Islet precursor cell (in vitro differentiated cells): Measurements from ENCODE around the gene SLAMF6.

ENCODE experiments used
- DNase-seq: peaks from one replicate; pipeline ENCODE4 v3.0.0-alpha.2; 2018

The SLAMF6 gene

GRCh38 chr1:160460683-160461287, 62.3 kb downstream of the SLAMF6 start:
- DNase-seq = no peak

- no peak for DNase-seq
These were observed 62.8 kb downstream of the SLAMF6 start for GRCh38 chr1:160460214-160460642.

GRCh38 chr1:160459687-160460086, 63.4 kb downstream of the SLAMF6 start:
- DNase-seq = no peak

- DNase-seq = peak; percentile 65
These were observed 64.0 kb downstream of the SLAMF6 start for GRCh38 chr1:160459056-160459455.

- DNase-seq = no peak
These were observed 67.9 kb downstream of the SLAMF6 start for GRCh38 chr1:160455153-160455517.

- no peak for DNase-seq
These were observed 68.5 kb downstream of the SLAMF6 start for GRCh38 chr1:160454371-160455152.

- DNase-seq = no peak
These were observed 69.6 kb downstream of the SLAMF6 start for GRCh38 chr1:160453443-160453842.

GRCh38 chr1:160451859-160452232, 71.2 kb downstream of the SLAMF6 start:
- no peak for DNase-seq

- DNase-seq = no peak
These were observed 71.8 kb downstream of the SLAMF6 start for GRCh38 chr1:160451119-160451858.

- no peak for DNase-seq
These were observed 73.6 kb downstream of the SLAMF6 start for GRCh38 chr1:160449494-160449893.

GRCh38 chr1:160446945-160447600, 76.0 kb downstream of the SLAMF6 start:
- no peak for DNase-seq

- no peak for DNase-seq
These were observed 83.3 kb downstream of the SLAMF6 start for GRCh38 chr1:160439718-160440117.

GRCh38 chr1:160438935-160439334, 84.1 kb downstream of the SLAMF6 start:
- no peak for DNase-seq

- DNase-seq = no peak
These were observed 84.6 kb downstream of the SLAMF6 start for GRCh38 chr1:160438317-160438918.

GRCh38 chr1:160437432-160438316, 85.4 kb downstream of the SLAMF6 start:
- no peak for DNase-seq

- no peak for DNase-seq
These were observed 86.1 kb downstream of the SLAMF6 start for GRCh38 chr1:160436966-160437365.
